Esophagus squamous epithelium (tissue), 4 donors: ENCODE measurements around the gene SECISBP2.

Source experiments
- CTCF ChIP-seq, 6 experiments: fragments of 450-650 bp in 4 of 6; fragments of 200-600 bp in 2 of 6; sonication (generic) in 2 of 6; IDR thresholded peaks; one replicate each; pipeline ENCODE4 v1.5.1; 2016 to 2019; ENCODE audit warnings: antibody characterized with exemption in 6 of 6, mild to moderate bottlenecking in 4 of 6, moderate library complexity in 4 of 6
- POLR2A ChIP-seq, 4 donors: fragments of 450-650 bp; IDR thresholded peaks; one replicate each; pipeline ENCODE4 v1.6.1; 2017; ENCODE audit warnings: antibody characterized with exemption in 4 of 4, mild to moderate bottlenecking in 4 of 4, moderate library complexity in 3 of 4

- TF ChIP-seq CTCF (IDR thresholded peaks at IDR 0.05) (no peak), POLR2A (IDR thresholded peaks at IDR 0.05) (no peak)
Measured at GRCh38 chr9:89375191-89375760, 57.0 kb downstream of the SECISBP2 start.
